HepG2 (cell line): ENCODE results near the gene PNLIPRP3. TPM values are rescaled to one million over a fixed set of nuclear protein-coding genes. Genes with fewer than 3 reads are reported as not detected.

Experiments used
- ATAC-seq: fragments of 200-7000 bp; cut with Tn5 transposase; 3 replicates; pipeline ENCODE4 v1.9.1; 2020; ENCODE audit warnings: mild to moderate bottlenecking, moderate library complexity
- BruUV-seq: library from RNA; stranded (reverse); fragments of 400-500 nt; replicated peaks from 2 replicates; lab custom pipeline; 2021; lab: Mats Ljungman, UMichigan
- CTCF ChIA-PET: fragments of 300-600 bp; formaldehyde crosslinking; extraction: SDS; loops from one replicate; lab custom pipeline; 2021; ENCODE audit warnings: low total read pairs, inconsistent platforms, low intra/inter-chr PET ratio; lab: Yijun Ruan, JAX
- POLR2A ChIA-PET: fragments of 350-600 bp; sonication (Branson Sonifier 250); formaldehyde crosslinking; loops from one replicate; lab custom pipeline; 2020; ENCODE audit warnings: antibody characterized with exemption, inconsistent platforms; lab: Yijun Ruan, JAX
- DNase-seq: peaks from one replicate; pipeline ENCODE4 v3.0.0-alpha.2; 2015; ENCODE audit warnings: low spot score
- FAIRE-seq: peaks from 3 replicates; lab custom pipeline; 2011; peaks lifted over from hg19 to GRCh38; lab: Jason Lieb, UNC
- H2AFZ ChIP-seq: one replicate; pipeline ENCODE4 v1.6.1; 2011; ENCODE audit warnings: low read length, inconsistent platforms
- H3K27ac ChIP-seq: fragments of 300-600 bp; 3 replicates; pipeline ENCODE4 v1.8.0; 2011; ENCODE audit warnings: mixed run types, mild to moderate bottlenecking, mixed read lengths, low read length, inconsistent platforms; ENCODE audit not compliant: insufficient read depth; ENCODE audit errors: extremely low read length
- H3K27me3 ChIP-seq, 2 experiments: fragments of 200-600 bp in 1 of 2; 2 replicates in 1 of 2; 3 replicates in 1 of 2; pipeline versions ENCODE4 v1.6.0 to v1.8.0; 2011; ENCODE audit warnings: low read length in 2 of 2, mild to moderate bottlenecking in 2 of 2, moderate library complexity in 2 of 2, inconsistent platforms in 1 of 2; ENCODE audit not compliant: insufficient read depth in 2 of 2, control insufficient read depth in 1 of 2
- H3K36me3 ChIP-seq, 2 experiments: fragments of 200-600 bp in 1 of 2; replicated peaks in 1 of 2; 2 replicates in 1 of 2; 3 replicates in 1 of 2; pipeline versions ENCODE4 v1.5.1 to v1.8.0; 2011; ENCODE audit warnings: low read length in 2 of 2, inconsistent platforms in 1 of 2; ENCODE audit not compliant: insufficient read depth in 2 of 2, control insufficient read depth in 1 of 2
- H3K4me1 ChIP-seq: 2 replicates; pipeline ENCODE4 v1.5.1; 2012; ENCODE audit warnings: low read length, inconsistent platforms; ENCODE audit not compliant: insufficient read depth
- H3K4me2 ChIP-seq: 2 replicates; pipeline ENCODE4 v1.6.0; 2011; ENCODE audit warnings: low read depth, low read length, inconsistent platforms
- H3K4me3 ChIP-seq, 3 experiments: fragments of 200-600 bp in 1 of 3; sonication (generic), shearing (Covaris generic) in 1 of 3; replicated peaks in 1 of 3; 2 replicates each; pipeline ENCODE4 v1.5.1; 2011 to 2016; ENCODE audit warnings: low read length in 3 of 3, inconsistent platforms in 2 of 3, low read depth in 2 of 3, mild to moderate bottlenecking in 2 of 3, control low read depth in 1 of 3, mixed read lengths in 1 of 3; ENCODE audit not compliant: insufficient read depth in 1 of 3
- H3K79me2 ChIP-seq: one replicate; pipeline ENCODE4 v1.6.1; 2011; ENCODE audit warnings: low read length, inconsistent platforms; ENCODE audit not compliant: insufficient read depth
- H3K9ac ChIP-seq: 2 replicates; pipeline ENCODE4 v1.6.0; 2011; ENCODE audit warnings: mild to moderate bottlenecking, low read depth, low read length, inconsistent platforms; ENCODE audit not compliant: insufficient read depth
- H3K9me3 ChIP-seq: 2 replicates; pipeline ENCODE4 v1.5.1; 2012; ENCODE audit warnings: mild to moderate bottlenecking, low read length
- H4K20me1 ChIP-seq: 2 replicates; pipeline ENCODE4 v1.6.0; 2011; ENCODE audit warnings: inconsistent platforms, mild to moderate bottlenecking, low read length, moderate library complexity; ENCODE audit not compliant: insufficient read depth
- CENPX ChIP-seq: sonication (generic); formaldehyde crosslinking; IDR thresholded peaks from 2 replicates; pipeline ENCODE4 v1.9.0; 2021; ENCODE audit warnings: mild to moderate bottlenecking, missing genetic modification reagents, moderate library complexity
- FOXJ3 ChIP-seq: sonication (generic); formaldehyde crosslinking; IDR thresholded peaks from 2 replicates; pipeline ENCODE4 v1.4.0; 2020; ENCODE audit warnings: missing genetic modification reagents, mild to moderate bottlenecking, borderline replicate concordance
- TARDBP ChIP-seq: sonication (generic); formaldehyde crosslinking; IDR thresholded peaks from 2 replicates; pipeline ENCODE4 v1.8.0; 2022; ENCODE audit warnings: mild to moderate bottlenecking, missing genetic modification reagents
- ZNF572 ChIP-seq: sonication (generic); formaldehyde crosslinking; IDR thresholded peaks from 2 replicates; pipeline ENCODE4 v1.5.1; 2020; ENCODE audit warnings: mild to moderate bottlenecking, missing genetic modification reagents
- ZNF746 ChIP-seq: sonication (generic); formaldehyde crosslinking; IDR thresholded peaks from 2 replicates; pipeline ENCODE4 v1.8.0; 2022; ENCODE audit warnings: mild to moderate bottlenecking, missing genetic modification reagents
- WGBS: methylation state at CpG from one replicate; pipeline ENCODE4 v1.1.6; 2017; ENCODE audit warnings: low lambda C conversion rate; 5-methylcytosine and 5-hydroxymethylcytosine counted together
- in situ Hi-C: cut with HindIII; loops from 2 replicates; pipeline ENCODE4 v1.10.0; 2017; ENCODE audit warnings: low pct_unique_long_range_greater_than_20kb; ENCODE audit not compliant: extremely low pct_ligation_motif_present
- intact Hi-C: fragments of 100-400 bp; cut with micrococcal nuclease; formaldehyde crosslinking; loops from one replicate; pipeline ENCODE4 v1.10.0; 2022; ENCODE audit not compliant: unreplicated experiment
- polyA plus RNA-seq, 8 experiments: library from polyadenylated mRNA; depleted of rRNA in 3 of 8; stranded (reverse) in 7 of 8; unstranded in 1 of 8; fragments of >200 nt; fragmentation: Illumina TruSeq in 4 of 8; extraction: Trizol in 4 of 8; gene quantifications; 2 replicates each; pipeline versions ENCODE4 v1.2.1 to v1.2.3, GENCODE V29; 2011 to 2016; ENCODE audit warnings: low read depth in 4 of 8, missing spikeins in 1 of 8, mixed read lengths in 1 of 8; ENCODE audit not compliant: insufficient read depth in 1 of 8
- total RNA-seq, 5 experiments: library from RNA; depleted of rRNA; stranded (reverse); fragments of >200 nt; fragmentation: Illumina TruSeq; extraction: Trizol; gene quantifications; 2 replicates each; pipeline ENCODE4 v1.2.3, GENCODE V29; 2016; ENCODE audit warnings: low read depth in 1 of 5
- TF ChIP-seq, protein P1 (sequence below): sonication (generic); formaldehyde crosslinking; IDR thresholded peaks from 2 replicates; pipeline ENCODE4 v1.5.0; 2020; ENCODE audit warnings: mild to moderate bottlenecking, missing genetic modification reagents, moderate library complexity
- TF ChIP-seq, protein P2 (sequence below): sonication (generic); formaldehyde crosslinking; IDR thresholded peaks from 2 replicates; pipeline ENCODE4 v1.5.1; 2020; ENCODE audit warnings: mild to moderate bottlenecking, missing genetic modification reagents, borderline replicate concordance

The PNLIPRP3 gene
- total and polyA plus RNA-seq, 2 of the 13 experiments (the other 11 are each of a cell fraction or from before 2014, with no cell fraction given), result not detected

GRCh38 chr10:116521424-116522290 is 94.0 kb downstream of the PNLIPRP3 start:
- no peak overlapping the region for H3K27ac ChIP-seq
- no peak for TF ChIP-seq CENPX
- TF ChIP-seq, protein P1, sequence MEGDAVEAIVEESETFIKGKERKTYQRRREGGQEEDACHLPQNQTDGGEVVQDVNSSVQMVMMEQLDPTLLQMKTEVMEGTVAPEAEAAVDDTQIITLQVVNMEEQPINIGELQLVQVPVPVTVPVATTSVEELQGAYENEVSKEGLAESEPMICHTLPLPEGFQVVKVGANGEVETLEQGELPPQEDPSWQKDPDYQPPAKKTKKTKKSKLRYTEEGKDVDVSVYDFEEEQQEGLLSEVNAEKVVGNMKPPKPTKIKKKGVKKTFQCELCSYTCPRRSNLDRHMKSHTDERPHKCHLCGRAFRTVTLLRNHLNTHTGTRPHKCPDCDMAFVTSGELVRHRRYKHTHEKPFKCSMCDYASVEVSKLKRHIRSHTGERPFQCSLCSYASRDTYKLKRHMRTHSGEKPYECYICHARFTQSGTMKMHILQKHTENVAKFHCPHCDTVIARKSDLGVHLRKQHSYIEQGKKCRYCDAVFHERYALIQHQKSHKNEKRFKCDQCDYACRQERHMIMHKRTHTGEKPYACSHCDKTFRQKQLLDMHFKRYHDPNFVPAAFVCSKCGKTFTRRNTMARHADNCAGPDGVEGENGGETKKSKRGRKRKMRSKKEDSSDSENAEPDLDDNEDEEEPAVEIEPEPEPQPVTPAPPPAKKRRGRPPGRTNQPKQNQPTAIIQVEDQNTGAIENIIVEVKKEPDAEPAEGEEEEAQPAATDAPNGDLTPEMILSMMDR, result peak; percentile 49
- no peaks in the 10 kb centered on the region for H4K20me1 ChIP-seq
- peak; percentile 28 for DNase-seq
- no peak overlapping the region for H3K4me3 ChIP-seq
- no TSS peak for BruUV-seq
- no peak overlapping the region for H2AFZ ChIP-seq
- in situ Hi-C loops, result no loop called here
- H3K79me2 ChIP-seq, result no peaks in the 10 kb centered on the region
- no peaks in the 10 kb centered on the region for H3K4me1 ChIP-seq
- WGBS, result 2% methylated on average over 10 of the region's 10 CpGs
- ATAC-seq, result no peak
- no peaks in the 10 kb centered on the region for H3K9me3 ChIP-seq
- intact Hi-C loops, result loop anchor here (2.0 kb wide), 1 partner anchor 51 kb away; no protein-coding TSS in a partner anchor
- H3K4me2 ChIP-seq, result no peak overlapping the region
- H3K36me3 ChIP-seq, result no peaks in the 10 kb centered on the region
- H3K9ac ChIP-seq, result no peak overlapping the region
- FAIRE-seq, result no peak
- ChIA-PET CTCF (interaction anchor here (0.8 kb wide), 1 partner anchor 78 kb away, joined by 3 read pairs; no protein-coding TSS in a partner anchor), POLR2A (no interaction called here)
- H3K27me3 ChIP-seq, result no peaks in the 10 kb centered on the region; a peak in 1 of 5 replicates

GRCh38 chr10:116522803-116523381 is 95.2 kb downstream of the PNLIPRP3 start:
- 5% methylated on average over 8 of the region's 8 CpGs for WGBS
- H3K27me3 ChIP-seq, result no peaks in the 10 kb centered on the region; a peak in 1 of 5 replicates
- DNase-seq (no peak), ATAC-seq (no peak), FAIRE-seq (no peak)
- POLR2A ChIA-PET, result no interaction called here
- H3K4me1 ChIP-seq, result no peaks in the 10 kb centered on the region
- no peak overlapping the region for H3K9ac ChIP-seq
- no peaks in the 10 kb centered on the region for H4K20me1 ChIP-seq
- H3K36me3 ChIP-seq, result no peaks in the 10 kb centered on the region
- H2AFZ ChIP-seq, result no peak overlapping the region
- H3K4me3 ChIP-seq, result no peak overlapping the region
- BruUV-seq, result no TSS peak
- CTCF ChIA-PET, result no interaction called here
- no peak overlapping the region for H3K4me2 ChIP-seq
- H3K27ac ChIP-seq, result no peak overlapping the region
- intact Hi-C loops, result no loop called here
- no peaks in the 10 kb centered on the region for H3K9me3 ChIP-seq
- no peaks in the 10 kb centered on the region for H3K79me2 ChIP-seq
- in situ Hi-C loops, result no loop called here
- no peak for TF ChIP-seq TARDBP (CRISPR knock-in tag)
- TF ChIP-seq ZNF572 (CRISPR knock-in tag), result no peak
- TF ChIP-seq, protein P2, sequence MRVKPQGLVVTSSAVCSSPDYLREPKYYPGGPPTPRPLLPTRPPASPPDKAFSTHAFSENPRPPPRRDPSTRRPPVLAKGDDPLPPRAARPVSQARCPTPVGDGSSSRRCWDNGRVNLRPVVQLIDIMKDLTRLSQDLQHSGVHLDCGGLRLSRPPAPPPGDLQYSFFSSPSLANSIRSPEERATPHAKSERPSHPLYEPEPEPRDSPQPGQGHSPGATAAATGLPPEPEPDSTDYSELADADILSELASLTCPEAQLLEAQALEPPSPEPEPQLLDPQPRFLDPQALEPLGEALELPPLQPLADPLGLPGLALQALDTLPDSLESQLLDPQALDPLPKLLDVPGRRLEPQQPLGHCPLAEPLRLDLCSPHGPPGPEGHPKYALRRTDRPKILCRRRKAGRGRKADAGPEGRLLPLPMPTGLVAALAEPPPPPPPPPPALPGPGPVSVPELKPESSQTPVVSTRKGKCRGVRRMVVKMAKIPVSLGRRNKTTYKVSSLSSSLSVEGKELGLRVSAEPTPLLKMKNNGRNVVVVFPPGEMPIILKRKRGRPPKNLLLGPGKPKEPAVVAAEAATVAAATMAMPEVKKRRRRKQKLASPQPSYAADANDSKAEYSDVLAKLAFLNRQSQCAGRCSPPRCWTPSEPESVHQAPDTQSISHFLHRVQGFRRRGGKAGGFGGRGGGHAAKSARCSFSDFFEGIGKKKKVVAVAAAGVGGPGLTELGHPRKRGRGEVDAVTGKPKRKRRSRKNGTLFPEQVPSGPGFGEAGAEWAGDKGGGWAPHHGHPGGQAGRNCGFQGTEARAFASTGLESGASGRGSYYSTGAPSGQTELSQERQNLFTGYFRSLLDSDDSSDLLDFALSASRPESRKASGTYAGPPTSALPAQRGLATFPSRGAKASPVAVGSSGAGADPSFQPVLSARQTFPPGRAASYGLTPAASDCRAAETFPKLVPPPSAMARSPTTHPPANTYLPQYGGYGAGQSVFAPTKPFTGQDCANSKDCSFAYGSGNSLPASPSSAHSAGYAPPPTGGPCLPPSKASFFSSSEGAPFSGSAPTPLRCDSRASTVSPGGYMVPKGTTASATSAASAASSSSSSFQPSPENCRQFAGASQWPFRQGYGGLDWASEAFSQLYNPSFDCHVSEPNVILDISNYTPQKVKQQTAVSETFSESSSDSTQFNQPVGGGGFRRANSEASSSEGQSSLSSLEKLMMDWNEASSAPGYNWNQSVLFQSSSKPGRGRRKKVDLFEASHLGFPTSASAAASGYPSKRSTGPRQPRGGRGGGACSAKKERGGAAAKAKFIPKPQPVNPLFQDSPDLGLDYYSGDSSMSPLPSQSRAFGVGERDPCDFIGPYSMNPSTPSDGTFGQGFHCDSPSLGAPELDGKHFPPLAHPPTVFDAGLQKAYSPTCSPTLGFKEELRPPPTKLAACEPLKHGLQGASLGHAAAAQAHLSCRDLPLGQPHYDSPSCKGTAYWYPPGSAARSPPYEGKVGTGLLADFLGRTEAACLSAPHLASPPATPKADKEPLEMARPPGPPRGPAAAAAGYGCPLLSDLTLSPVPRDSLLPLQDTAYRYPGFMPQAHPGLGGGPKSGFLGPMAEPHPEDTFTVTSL (CRISPR knock-in tag), result no peak
- TF ChIP-seq FOXJ3, result no peak
- no peak for TF ChIP-seq ZNF746 (CRISPR knock-in tag)
